Erythroblast (primary cell): ENCODE results near the gene TNIK.

Experiments used
- GATA1 ChIP-seq: IDR thresholded peaks from 2 replicates; pipeline ENCODE4 v1.6.1; 2011; ENCODE audit warnings: low read depth, mild to moderate bottlenecking, control low read depth, low read length, moderate library complexity
- POLR2A ChIP-seq: IDR thresholded peaks from 2 replicates; pipeline ENCODE4 v1.6.1; 2011; ENCODE audit warnings: mild to moderate bottlenecking, low read length

DNA sequence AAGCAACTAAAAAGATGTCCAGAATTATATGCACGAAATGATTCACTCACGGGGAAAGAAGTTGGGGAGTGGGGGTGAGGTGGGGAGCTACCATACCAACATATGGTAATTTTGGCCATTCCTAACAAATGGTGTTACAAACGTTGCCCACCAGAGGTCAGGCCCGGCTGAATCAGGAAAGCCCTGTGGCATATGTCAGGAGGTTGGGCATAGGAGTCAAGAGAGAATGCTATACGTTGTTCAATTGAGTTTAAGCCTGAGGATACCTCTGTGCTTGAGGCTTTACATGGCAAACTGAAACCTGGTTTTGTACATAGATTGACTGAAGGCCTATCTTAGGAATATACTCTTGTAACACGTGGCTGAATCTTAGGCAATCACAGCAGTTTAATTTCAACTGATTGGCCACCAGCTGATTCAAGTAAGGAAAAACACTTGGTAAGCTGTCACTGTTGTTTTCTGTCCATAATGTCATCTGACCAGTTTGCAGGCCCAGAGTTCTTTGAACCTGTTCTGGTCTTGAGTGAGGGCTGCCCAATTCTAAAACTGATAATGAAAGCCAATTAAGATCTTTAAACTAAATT, 410.3 kb downstream of the TNIK start:
- no peak for TF ChIP-seq POLR2A
- no peak for TF ChIP-seq GATA1
